ENCODE measurements around the gene PKHD1.

DNA sequence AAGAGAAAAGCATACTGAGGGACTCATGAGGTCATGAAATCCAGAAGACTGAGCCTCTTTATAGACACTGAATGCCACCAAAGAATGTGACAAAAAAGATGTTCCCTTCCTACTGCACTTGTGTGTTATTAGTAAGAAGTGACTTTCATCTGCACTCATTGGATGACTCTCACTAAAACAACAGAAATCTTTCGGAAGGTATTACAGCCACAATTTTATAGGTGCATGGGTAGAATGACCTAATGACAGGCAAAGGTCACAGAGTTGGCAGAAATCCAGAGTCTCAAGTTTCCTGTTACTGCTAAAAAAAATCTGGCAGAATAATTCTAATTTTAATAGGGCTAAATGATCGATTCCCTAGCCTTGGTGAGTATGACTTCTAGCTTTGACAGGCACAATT, 13.3 kb downstream of the PKHD1 start:
- TF ChIP-seq, protein P1, sequence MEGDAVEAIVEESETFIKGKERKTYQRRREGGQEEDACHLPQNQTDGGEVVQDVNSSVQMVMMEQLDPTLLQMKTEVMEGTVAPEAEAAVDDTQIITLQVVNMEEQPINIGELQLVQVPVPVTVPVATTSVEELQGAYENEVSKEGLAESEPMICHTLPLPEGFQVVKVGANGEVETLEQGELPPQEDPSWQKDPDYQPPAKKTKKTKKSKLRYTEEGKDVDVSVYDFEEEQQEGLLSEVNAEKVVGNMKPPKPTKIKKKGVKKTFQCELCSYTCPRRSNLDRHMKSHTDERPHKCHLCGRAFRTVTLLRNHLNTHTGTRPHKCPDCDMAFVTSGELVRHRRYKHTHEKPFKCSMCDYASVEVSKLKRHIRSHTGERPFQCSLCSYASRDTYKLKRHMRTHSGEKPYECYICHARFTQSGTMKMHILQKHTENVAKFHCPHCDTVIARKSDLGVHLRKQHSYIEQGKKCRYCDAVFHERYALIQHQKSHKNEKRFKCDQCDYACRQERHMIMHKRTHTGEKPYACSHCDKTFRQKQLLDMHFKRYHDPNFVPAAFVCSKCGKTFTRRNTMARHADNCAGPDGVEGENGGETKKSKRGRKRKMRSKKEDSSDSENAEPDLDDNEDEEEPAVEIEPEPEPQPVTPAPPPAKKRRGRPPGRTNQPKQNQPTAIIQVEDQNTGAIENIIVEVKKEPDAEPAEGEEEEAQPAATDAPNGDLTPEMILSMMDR (IDR thresholded peaks at IDR 0.05), result no peak
- no peak for TF ChIP-seq POLR2A (IDR thresholded peaks at IDR 0.05)

Measured in heart left ventricle (tissue), 13 donors.